Brain microvascular endothelial cell (primary cell): ENCODE measurements around the gene NDUFB10.
"Not testable (repeated sequence)": the region's sequence is repeated elsewhere in the genome, so short reads cannot be mapped to it uniquely, and the experiment has no call there.

Source experiments
- DNase-seq: peaks from one replicate; pipeline ENCODE4 v3.0.0-alpha.2; 2020
- H3K27ac ChIP-seq: fragments of 250-450 bp; sonication (Bioruptor Pico); 2 replicates; pipeline ENCODE4 v1.5.1; 2020; ENCODE audit warnings: mild to moderate bottlenecking, moderate library complexity
- H3K27me3 ChIP-seq: fragments of 250-450 bp; sonication (Bioruptor Pico); replicated peaks from 2 replicates; pipeline ENCODE4 v1.5.1; 2020; ENCODE audit warnings: mild to moderate bottlenecking
- H3K36me3 ChIP-seq: fragments of 250-450 bp; sonication (Bioruptor Pico); replicated peaks from 2 replicates; pipeline ENCODE4 v1.5.1; 2020; ENCODE audit warnings: mild to moderate bottlenecking
- H3K4me3 ChIP-seq: 2 replicates; pipeline ENCODE4 v1.5.1; 2011; ENCODE audit warnings: low read depth, mild to moderate bottlenecking, control low read depth, low read length, moderate library complexity
- in situ Hi-C: cut with HindIII; loops from 2 replicates; pipeline ENCODE4 v1.10.0; 2017; ENCODE audit warnings: low sequenced_read_pairs, low pct_ligation_motif_present
- TF ChIP-seq, protein P1 (sequence below): IDR thresholded peaks from 2 replicates; pipeline ENCODE4 v1.5.1; 2011; ENCODE audit warnings: low read depth, mild to moderate bottlenecking, moderate library complexity, low read length, control low read depth, inconsistent platforms; ENCODE audit errors: missing control alignments

The NDUFB10 gene

DNA sequence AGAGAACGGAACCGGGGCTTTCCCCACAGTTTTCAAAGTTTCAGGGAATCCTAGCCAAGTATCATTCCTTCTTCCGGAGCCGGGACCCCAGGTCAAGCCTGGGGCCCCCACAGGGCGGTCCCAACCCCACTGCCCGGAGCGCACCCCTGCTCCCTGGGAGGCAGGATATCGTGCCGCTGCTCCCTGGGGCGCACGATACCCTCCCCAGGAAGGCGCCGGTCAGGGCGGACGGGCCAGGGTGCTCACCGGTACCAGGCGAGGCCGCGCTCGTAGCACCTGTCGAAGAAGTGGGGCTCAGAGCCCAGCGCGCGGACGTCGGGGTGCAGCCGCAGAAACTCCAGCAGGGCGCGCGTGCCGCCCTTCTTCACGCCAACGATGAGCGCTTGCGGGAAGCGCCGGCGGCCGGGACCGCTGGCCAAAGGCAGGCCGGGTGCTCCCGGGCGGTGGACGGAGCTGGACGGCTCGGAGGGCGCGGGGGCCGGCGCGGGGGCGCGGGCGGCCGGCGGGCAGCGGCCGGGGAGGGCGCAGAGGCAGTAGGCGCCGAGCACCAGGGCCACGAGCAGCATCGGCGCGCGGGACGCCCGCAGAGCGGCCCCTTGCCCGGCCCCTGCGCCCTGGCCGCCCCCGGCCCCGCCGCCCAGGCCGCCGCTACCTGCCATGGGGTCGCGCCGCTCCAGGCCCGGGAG is 41.5 kb upstream of the NDUFB10 start:
- TF ChIP-seq, protein P1, sequence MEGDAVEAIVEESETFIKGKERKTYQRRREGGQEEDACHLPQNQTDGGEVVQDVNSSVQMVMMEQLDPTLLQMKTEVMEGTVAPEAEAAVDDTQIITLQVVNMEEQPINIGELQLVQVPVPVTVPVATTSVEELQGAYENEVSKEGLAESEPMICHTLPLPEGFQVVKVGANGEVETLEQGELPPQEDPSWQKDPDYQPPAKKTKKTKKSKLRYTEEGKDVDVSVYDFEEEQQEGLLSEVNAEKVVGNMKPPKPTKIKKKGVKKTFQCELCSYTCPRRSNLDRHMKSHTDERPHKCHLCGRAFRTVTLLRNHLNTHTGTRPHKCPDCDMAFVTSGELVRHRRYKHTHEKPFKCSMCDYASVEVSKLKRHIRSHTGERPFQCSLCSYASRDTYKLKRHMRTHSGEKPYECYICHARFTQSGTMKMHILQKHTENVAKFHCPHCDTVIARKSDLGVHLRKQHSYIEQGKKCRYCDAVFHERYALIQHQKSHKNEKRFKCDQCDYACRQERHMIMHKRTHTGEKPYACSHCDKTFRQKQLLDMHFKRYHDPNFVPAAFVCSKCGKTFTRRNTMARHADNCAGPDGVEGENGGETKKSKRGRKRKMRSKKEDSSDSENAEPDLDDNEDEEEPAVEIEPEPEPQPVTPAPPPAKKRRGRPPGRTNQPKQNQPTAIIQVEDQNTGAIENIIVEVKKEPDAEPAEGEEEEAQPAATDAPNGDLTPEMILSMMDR: no peak
- peaks cover 74% of the 10 kb centered on the region for H3K27me3 ChIP-seq
- in situ Hi-C loops: no loop called here
- H3K27ac ChIP-seq: no peak overlapping the region
- no peaks in the 10 kb centered on the region for H3K36me3 ChIP-seq
- H3K4me3 ChIP-seq: no peak overlapping the region
- no peak for DNase-seq

DNA sequence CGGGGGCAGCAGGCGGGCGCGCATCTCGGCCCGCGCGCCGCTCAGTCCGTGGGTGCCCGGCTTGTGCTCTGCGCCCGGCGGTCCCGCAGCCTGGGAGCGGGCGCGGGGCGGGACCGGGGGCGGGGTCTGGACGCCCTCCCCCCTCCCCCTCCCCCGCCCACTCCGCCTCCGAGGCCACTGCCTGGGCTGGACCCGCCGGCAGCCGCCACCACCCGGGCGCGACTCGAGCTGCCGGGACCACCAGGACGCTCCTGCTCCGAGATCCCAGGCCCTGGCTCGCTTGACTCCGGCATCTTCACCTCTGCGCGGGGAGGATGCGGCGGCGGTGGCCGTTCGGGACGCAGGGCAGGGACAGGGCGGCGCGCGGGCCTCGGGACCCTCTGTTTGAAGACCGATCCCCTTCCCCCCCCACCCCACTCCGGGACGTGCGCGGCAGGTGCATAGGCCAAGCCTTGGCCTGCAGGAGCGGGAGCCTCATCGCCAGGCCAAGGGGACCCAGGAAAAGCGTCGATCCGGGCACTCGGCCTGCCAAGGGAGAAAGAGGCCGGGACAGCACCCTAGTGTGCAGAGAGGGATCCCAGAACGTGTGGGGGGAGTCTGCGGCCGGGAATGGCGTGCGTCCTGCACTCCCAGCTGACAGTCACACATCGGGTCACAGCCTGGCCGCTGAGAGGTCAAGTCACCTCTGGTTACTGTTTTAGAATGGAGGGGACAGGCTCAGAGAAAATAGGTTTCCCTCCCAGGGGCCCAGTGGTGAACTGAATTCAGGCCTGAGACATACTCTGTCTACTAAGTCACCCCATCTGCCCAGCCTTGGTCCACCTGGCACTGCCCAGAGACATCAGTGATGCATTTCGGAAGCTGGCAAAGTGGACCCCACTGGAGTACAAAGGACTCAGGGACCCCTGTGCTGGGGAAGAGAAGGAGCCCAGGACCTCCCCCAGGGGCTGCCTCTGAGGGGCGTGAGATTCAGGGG is 40.7 kb upstream of the NDUFB10 start, which contains the start of gene HS3ST6:
Gene HS3ST6, minus strand, starts transcription at position 65 of the 976 bp plus-strand sequence. CDS start 92 bp downstream, outside the sequence.
- H3K27me3 ChIP-seq: peaks cover 80% of the 10 kb centered on the region
- H3K4me3 ChIP-seq: no peak within 1 kb of the TSS
- in situ Hi-C loops: no loop called here
- no peak for DNase-seq
- TF ChIP-seq, protein P1: no peak
- H3K27ac ChIP-seq: no peak within 1 kb of the TSS
- H3K36me3 ChIP-seq: no peaks in the 10 kb centered on the region

DNA sequence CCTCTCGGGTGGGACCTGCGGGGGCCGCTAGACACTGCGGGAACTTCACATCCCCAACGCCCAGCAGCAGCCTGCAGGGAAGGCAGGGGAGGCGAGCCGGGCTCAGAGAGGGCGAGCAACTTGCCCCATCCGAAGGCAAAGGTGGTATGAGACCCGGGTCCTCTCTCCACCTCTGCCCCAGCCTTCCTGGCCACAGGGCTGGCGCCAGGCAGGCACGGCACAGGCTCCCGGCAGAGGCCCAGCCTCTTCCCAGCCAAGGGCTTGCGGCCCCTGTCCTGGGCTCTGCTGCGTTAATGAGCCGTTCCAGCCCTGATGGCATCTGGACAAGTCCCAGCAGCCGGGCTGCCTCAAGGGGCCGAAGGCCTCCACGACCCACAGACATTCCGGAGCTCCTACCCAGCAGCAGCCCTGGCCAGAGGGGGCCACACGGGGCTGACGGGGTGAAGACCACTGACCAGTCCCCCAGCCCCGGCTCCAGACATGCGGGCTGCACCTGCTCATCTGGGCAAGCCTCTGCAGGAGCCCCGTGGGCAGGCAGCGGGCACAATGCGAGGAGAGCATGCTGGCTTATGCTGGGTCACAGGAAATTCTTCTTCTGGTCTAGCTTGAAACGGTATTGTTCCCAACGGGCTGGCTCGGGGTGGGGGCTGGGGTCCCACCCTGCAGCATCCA is 39.9 kb upstream of the NDUFB10 start:
- TF ChIP-seq, protein P1: no peak
- Histone ChIP-seq H3K4me3 (no peak overlapping the region), H3K27ac (no peak overlapping the region), H3K27me3 (peaks cover 75% of the 10 kb centered on the region), H3K36me3 (no peaks in the 10 kb centered on the region)
- in situ Hi-C loops: no loop called here
- no peak for DNase-seq

DNA sequence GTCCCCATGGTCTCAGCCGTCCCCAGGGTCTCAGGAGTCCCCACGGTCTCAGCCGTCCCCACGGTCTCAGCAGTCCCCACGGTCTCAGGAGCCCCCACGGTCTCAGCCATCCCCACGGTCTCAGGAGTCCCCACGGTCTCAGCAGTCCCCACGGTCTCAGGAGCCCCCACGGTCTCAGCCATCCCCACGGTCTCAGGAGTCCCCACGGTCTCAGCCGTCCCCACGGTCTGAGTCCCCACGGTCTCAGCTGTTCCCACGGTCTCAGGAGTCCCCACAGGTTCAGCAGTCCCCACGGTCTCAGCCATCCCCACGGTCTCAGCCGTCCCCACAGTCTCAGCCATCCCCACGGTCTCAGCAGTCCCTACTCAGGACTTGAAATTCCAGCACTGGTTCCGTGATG is 39.2 kb upstream of the NDUFB10 start:
- H3K4me3 ChIP-seq, H3K27ac ChIP-seq, DNase-seq, in situ Hi-C loops, H3K36me3 ChIP-seq: not testable (repeated sequence)
- peaks cover 68% of the 10 kb centered on the region for H3K27me3 ChIP-seq

DNA sequence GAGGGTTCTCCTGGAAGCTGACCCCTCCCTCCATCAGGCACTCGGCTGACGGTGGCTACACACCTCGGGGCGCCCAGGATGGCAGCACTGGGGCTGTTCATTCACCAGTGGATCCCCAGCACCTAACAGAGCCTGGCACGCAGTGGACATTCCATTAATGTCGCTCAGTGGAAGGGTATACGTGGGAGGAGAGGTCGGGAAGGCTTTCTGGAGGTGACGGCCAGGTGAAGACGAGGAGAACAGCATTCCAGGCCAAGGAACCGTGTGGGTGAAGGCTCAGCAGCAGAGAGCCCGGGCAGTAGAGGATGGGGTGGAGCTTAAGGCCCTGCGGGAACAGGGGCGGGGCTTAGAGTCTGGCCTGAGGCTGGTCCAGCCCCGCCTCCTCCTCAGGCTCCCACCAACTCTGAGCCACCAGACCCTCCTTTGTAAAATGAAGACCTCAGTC is 38.6 kb upstream of the NDUFB10 start:
- in situ Hi-C loops: no loop called here
- peaks cover 62% of the 10 kb centered on the region for H3K27me3 ChIP-seq
- no peak for DNase-seq
- no peak overlapping the region for H3K27ac ChIP-seq
- no peak overlapping the region for H3K4me3 ChIP-seq
- TF ChIP-seq, protein P1: no peak
- H3K36me3 ChIP-seq: no peaks in the 10 kb centered on the region
